ENCODE data around the gene FNDC1.

Gene FNDC1

GRCh38 chr6:159196430-159196975 is 27.3 kb downstream of the FNDC1 start:
- Histone ChIP-seq H3F3A (ENCODE audit: insufficient read depth) (no peaks in the 10 kb centered on the region), H3K9me2 (replicated peaks; ENCODE audit: insufficient read depth, low read length) (no peaks in the 10 kb centered on the region), H3K4me2 (ENCODE audit: low read depth, low read length, poor library complexity, severe bottlenecking) (no peak overlapping the region), H3K79me2 (ENCODE audit: insufficient read depth, low read length) (no peaks in the 10 kb centered on the region), H3K36me3 (ENCODE audit: low read length) (no peaks in the 10 kb centered on the region), H3K27me3 (ENCODE audit: low read length) (no peaks in the 10 kb centered on the region), H3K4me3 (ENCODE audit: insufficient read depth, low read length, poor library complexity, severe bottlenecking) (no peak overlapping the region), H3K9me3 (ENCODE audit: insufficient read depth, low read length) (no peaks in the 10 kb centered on the region), H4K20me1 (ENCODE audit: low read depth, low read length) (no peaks in the 10 kb centered on the region), H3K9ac (ENCODE audit: low read length) (no peak overlapping the region), H2AFZ (ENCODE audit: low read depth, low read length, severe bottlenecking) (no peak overlapping the region), H3K27ac (ENCODE audit: low read depth, low read length) (no peak overlapping the region)
- TF ChIP-seq CTCF (IDR thresholded peaks at IDR 0.05; ENCODE audit: insufficient read depth, low read length, poor library complexity, severe bottlenecking), result no peak
- no peak for TF ChIP-seq EZH2phosphoT487 (conservative IDR thresholded peaks at IDR 0.05; ENCODE audit: low read length)

GRCh38 chr6:159197251-159197650 is 28.1 kb downstream of the FNDC1 start:
- Histone ChIP-seq H3K9me2 (replicated peaks; ENCODE audit: insufficient read depth, low read length) (no peaks in the 10 kb centered on the region), H3K79me2 (ENCODE audit: insufficient read depth, low read length) (no peaks in the 10 kb centered on the region), H3K27ac (ENCODE audit: low read depth, low read length) (no peak overlapping the region), H3K9me3 (ENCODE audit: insufficient read depth, low read length) (no peaks in the 10 kb centered on the region), H3K4me2 (ENCODE audit: low read depth, low read length, poor library complexity, severe bottlenecking) (no peak overlapping the region), H3K4me3 (ENCODE audit: insufficient read depth, low read length, poor library complexity, severe bottlenecking) (no peak overlapping the region), H3K36me3 (ENCODE audit: low read length) (no peaks in the 10 kb centered on the region), H3K27me3 (ENCODE audit: low read length) (no peaks in the 10 kb centered on the region), H3K9ac (ENCODE audit: low read length) (no peak overlapping the region), H2AFZ (ENCODE audit: low read depth, low read length, severe bottlenecking) (no peak overlapping the region), H3F3A (ENCODE audit: insufficient read depth) (no peaks in the 10 kb centered on the region), H4K20me1 (ENCODE audit: low read depth, low read length) (no peaks in the 10 kb centered on the region)
- TF ChIP-seq CTCF (IDR thresholded peaks at IDR 0.05; ENCODE audit: insufficient read depth, low read length, poor library complexity, severe bottlenecking), result no peak
- TF ChIP-seq EZH2phosphoT487 (conservative IDR thresholded peaks at IDR 0.05; ENCODE audit: low read length), result no peak

GRCh38 chr6:159201336-159201735 is 32.1 kb downstream of the FNDC1 start:
- no peaks in the 10 kb centered on the region for H3K79me2 ChIP-seq (ENCODE audit: insufficient read depth, low read length)
- no peaks in the 10 kb centered on the region for H3K36me3 ChIP-seq (ENCODE audit: low read length)
- H3K4me3 ChIP-seq (ENCODE audit: insufficient read depth, low read length, poor library complexity, severe bottlenecking), result no peak overlapping the region
- H3K27me3 ChIP-seq (ENCODE audit: low read length), result no peaks in the 10 kb centered on the region
- H4K20me1 ChIP-seq (ENCODE audit: low read depth, low read length), result no peaks in the 10 kb centered on the region
- H3F3A ChIP-seq (ENCODE audit: insufficient read depth), result no peaks in the 10 kb centered on the region
- H3K9me3 ChIP-seq (ENCODE audit: insufficient read depth, low read length), result no peaks in the 10 kb centered on the region
- H3K9me2 ChIP-seq (replicated peaks; ENCODE audit: insufficient read depth, low read length), result no peaks in the 10 kb centered on the region
- no peak for TF ChIP-seq CTCF (IDR thresholded peaks at IDR 0.05; ENCODE audit: insufficient read depth, low read length, poor library complexity, severe bottlenecking)
- TF ChIP-seq EZH2phosphoT487 (conservative IDR thresholded peaks at IDR 0.05; ENCODE audit: low read length), result no peak
- no peak overlapping the region for H3K9ac ChIP-seq (ENCODE audit: low read length)
- no peak overlapping the region for H2AFZ ChIP-seq (ENCODE audit: low read depth, low read length, severe bottlenecking)
- H3K4me2 ChIP-seq (ENCODE audit: low read depth, low read length, poor library complexity, severe bottlenecking), result no peak overlapping the region
- H3K27ac ChIP-seq (ENCODE audit: low read depth, low read length), result no peak overlapping the region

Data from SU-DHL-6 (cell line).